ENCODE measurements around the gene REX1BD. TPM values are rescaled to one million over a fixed set of nuclear protein-coding genes. Genes with fewer than 3 reads are reported as not detected.

The REX1BD gene
- total and polyA plus RNA-seq, 2 donors (not counting 1 experiment from before 2014, with no cell fraction given): 90.9 to 164 TPM

GRCh38 chr19:18611327-18612050, 22.9 kb downstream of the REX1BD start:
- Histone ChIP-seq H3K79me2 (ENCODE audit: control insufficient read depth, insufficient read depth, low read length) (no peaks in the 10 kb centered on the region), H2AFZ (ENCODE audit: insufficient read depth, low read depth, low read length, poor library complexity, severe bottlenecking) (peak overlapping the region; percentile 78), H3K36me3 (replicated peaks in 1 of 2; ENCODE audit: control extremely low read depth in 1 of 2, control insufficient read depth in 1 of 2, extremely low read depth in 1 of 2, insufficient read depth in 2 of 2, low read length in 1 of 2) (no peaks in the 10 kb centered on the region), H3K4me3 (ENCODE audit: control extremely low read depth in 1 of 5, extremely low read depth in 1 of 5, insufficient read depth in 1 of 5, low read depth in 2 of 5, low read length in 4 of 5) (peak overlapping the region in 4 of 5 experiments; percentile 20 to 61 (median 51)), H3K4me2 (replicated peaks; ENCODE audit: low read depth, low read length, poor library complexity, severe bottlenecking) (peak overlapping the region; percentile 97), H3K27me3 (replicated peaks in 1 of 4; ENCODE audit: control extremely low read depth in 1 of 4, control insufficient read depth in 3 of 4, insufficient read depth in 4 of 4, low read length in 3 of 4) (peaks cover 0 to 88% (median 65%) of the 10 kb centered on the region in 4 experiments), H3K4me1 (ENCODE audit: control insufficient read depth in 2 of 2, insufficient read depth in 2 of 2, low read length in 2 of 2) (peaks cover 38 to 51% of the 10 kb centered on the region in 2 donors), H4K20me1 (ENCODE audit: control insufficient read depth, insufficient read depth, low read length, poor library complexity, severe bottlenecking) (no peaks in the 10 kb centered on the region), H3K9ac (ENCODE audit: low read length) (peak overlapping the region; percentile 69), H3K9me3 (ENCODE audit: control extremely low read depth in 1 of 3, control insufficient read depth in 2 of 3, insufficient read depth in 1 of 3, low read length in 2 of 3) (peaks cover 0 to 26% (median 0%) of the 10 kb centered on the region in 3 donors), H3K27ac (ENCODE audit: low read length in 2 of 2) (no peak overlapping the region)
- peaks cover 56% of the 10 kb centered on the region for H3K27me3 Mint-ChIP-seq
- TF ChIP-seq CTCF (IDR thresholded peaks at IDR 0.05) (no peak), EZH2 (IDR thresholded peaks at IDR 0.05; ENCODE audit: borderline replicate concordance, insufficient read depth, low read depth, low read length, poor library complexity, severe bottlenecking) (no peak)
- ATAC-seq (ENCODE audit: low read depth): peak; percentile 42
- intact Hi-C loops (cut with micrococcal nuclease): no loop called here
- H3K27ac Mint-ChIP-seq: no peak overlapping the region
- ChIA-PET CTCF (no interaction called here), POLR2A (interaction anchor here (0.6 kb wide), 1 partner anchor 81 kb away, joined by 5 read pairs; no protein-coding TSS in a partner anchor)
- 1% methylated on average over 49 of the region's 62 CpGs for WGBS (ENCODE audit: insufficient coverage)
- DNase-seq: peak; percentile 63
- H3K4me1 Mint-ChIP-seq: peaks cover 37% of the 10 kb centered on the region
- H3K9me3 Mint-ChIP-seq (ENCODE audit: insufficient read depth): no peaks in the 10 kb centered on the region
- H3K4me3 Mint-ChIP-seq: peak overlapping the region; percentile 85

Measured in B cell (primary cell).